Mucosa of descending colon (tissue), 3 donors: ENCODE data around the gene SERPING1. TPM values are rescaled to one million over a fixed set of nuclear protein-coding genes. Genes with fewer than 3 reads are reported as not detected.

Experiments
- ATAC-seq: fragments of 200-7000 bp; cut with Tn5 transposase; one replicate; pipeline ENCODE4 v1.9.1; 2020; ENCODE audit warnings: mild to moderate bottlenecking, moderate library complexity
- DNase-seq, 3 donors: peaks; one replicate each; pipeline ENCODE4 v3.0.0-alpha.2; 2020
- H3K36me3 ChIP-seq: fragments of 200-600 bp; one replicate; pipeline ENCODE4 v1.8.0; 2021; ENCODE audit warnings: low read depth, mild to moderate bottlenecking
- H3K4me1 ChIP-seq: fragments of 200-600 bp; one replicate; pipeline ENCODE4 v1.8.0; 2021; ENCODE audit warnings: low read depth, mild to moderate bottlenecking
- H3K4me3 ChIP-seq: fragments of 200-600 bp; one replicate; pipeline ENCODE4 v1.8.0; 2021; ENCODE audit warnings: mild to moderate bottlenecking
- H3K9me3 ChIP-seq: fragments of 200-600 bp; one replicate; pipeline ENCODE4 v1.8.0; 2021; ENCODE audit warnings: mild to moderate bottlenecking
- intact Hi-C, 2 donors: fragments of 100-400 bp; cut with DNase I in 1 of 2; cut with micrococcal nuclease in 1 of 2; formaldehyde crosslinking; loops; one replicate each; pipeline versions ENCODE4 v1.11.0 to v1.11.1; 2022; cut with DNase I, micrococcal nuclease
- total RNA-seq, 3 donors: library from RNA; stranded (reverse); fragmentation: NEBNext Ultra II Directional in 2 of 3; extraction: Animal tissue kit (Norgen Biotek cat#: 25700) in 2 of 3; gene quantifications; one replicate each; pipeline versions ENCODE4 v1.2.1 to v1.2.4, GENCODE V29; 2021 to 2023
- TF ChIP-seq, protein P1 (sequence below): fragments of 200-600 bp; IDR thresholded peaks from one replicate; pipeline ENCODE4 v1.8.0; 2022; ENCODE audit warnings: antibody characterized with exemption, mild to moderate bottlenecking
- donor health status: DM: no; HTN: no; CAD: no; lungs with moderate emphysema.
- donor health status: DM: no; HTN: no; CAD: no.
- donor health status: DM: no; HTN: yes; CAD: no.

The SERPING1 gene
- total RNA-seq, 3 donors from 2014 or later, result 31.0 to 224 (median 112) TPM

DNA sequence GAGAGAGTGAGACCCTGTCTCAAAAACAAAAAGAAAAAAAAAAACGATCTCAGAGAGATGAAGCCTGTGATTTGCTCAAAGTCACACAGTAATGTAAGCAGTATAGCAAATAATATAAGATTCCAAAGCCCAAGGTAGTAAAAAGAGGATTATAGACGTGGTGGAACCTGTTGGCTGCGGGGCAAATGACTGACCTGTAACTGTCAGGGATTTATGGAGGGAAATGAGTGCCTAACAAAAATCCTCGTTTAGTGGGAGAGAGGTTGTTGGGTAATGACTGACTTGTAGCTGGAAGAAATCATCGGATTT is 59.4 kb downstream of the SERPING1 start:
- TF ChIP-seq, protein P1, sequence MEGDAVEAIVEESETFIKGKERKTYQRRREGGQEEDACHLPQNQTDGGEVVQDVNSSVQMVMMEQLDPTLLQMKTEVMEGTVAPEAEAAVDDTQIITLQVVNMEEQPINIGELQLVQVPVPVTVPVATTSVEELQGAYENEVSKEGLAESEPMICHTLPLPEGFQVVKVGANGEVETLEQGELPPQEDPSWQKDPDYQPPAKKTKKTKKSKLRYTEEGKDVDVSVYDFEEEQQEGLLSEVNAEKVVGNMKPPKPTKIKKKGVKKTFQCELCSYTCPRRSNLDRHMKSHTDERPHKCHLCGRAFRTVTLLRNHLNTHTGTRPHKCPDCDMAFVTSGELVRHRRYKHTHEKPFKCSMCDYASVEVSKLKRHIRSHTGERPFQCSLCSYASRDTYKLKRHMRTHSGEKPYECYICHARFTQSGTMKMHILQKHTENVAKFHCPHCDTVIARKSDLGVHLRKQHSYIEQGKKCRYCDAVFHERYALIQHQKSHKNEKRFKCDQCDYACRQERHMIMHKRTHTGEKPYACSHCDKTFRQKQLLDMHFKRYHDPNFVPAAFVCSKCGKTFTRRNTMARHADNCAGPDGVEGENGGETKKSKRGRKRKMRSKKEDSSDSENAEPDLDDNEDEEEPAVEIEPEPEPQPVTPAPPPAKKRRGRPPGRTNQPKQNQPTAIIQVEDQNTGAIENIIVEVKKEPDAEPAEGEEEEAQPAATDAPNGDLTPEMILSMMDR, result no peak
- Histone ChIP-seq H3K9me3 (no peaks in the 10 kb centered on the region), H3K4me3 (peak overlapping the region; percentile 25), H3K4me1 (peaks cover 8% of the 10 kb centered on the region), H3K36me3 (peaks cover 4% of the 10 kb centered on the region)
- DNase-seq, result no peak
- ATAC-seq, result peak; percentile 4
- intact Hi-C loops, result no loop called here

DNA sequence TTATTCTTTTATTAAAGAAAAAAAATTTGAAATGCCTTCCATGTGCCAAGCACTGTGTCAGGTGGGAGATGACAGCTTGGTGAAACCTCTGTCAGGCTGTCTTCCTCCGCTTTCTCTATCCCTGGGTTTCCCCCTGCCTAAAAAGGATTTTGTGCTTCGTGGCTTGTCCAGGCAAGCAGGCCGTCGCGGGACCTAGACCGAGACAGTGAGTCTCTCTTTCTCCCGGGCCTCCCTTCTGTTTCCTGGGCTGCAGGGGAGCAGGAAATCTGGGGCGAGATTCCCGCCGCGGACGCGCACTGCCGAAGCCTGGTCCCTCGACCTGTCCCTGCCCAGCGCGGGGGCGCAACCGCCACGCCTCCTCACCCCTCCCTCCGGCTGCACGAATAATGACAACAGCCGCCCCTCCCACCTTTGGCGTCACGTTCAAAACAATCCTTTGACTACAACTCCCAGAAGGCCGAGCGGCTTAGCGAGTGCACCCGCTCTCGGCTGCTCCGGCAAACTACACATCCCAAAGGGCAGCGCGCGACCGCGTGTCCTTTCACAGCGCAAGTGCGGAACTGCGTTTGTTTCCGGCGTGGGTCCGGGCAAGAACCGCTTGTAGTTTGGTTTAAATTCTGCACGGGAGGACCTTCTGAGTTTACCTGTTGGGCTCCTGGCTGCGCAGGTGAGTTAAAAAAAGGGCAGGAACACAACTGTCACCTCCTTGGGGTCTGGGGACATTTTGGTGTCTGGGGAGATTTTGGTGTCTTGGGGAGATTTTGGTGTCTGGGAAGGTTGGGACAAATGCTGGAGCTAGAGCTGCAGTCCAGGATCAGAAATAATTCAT is 59.9 kb downstream of the SERPING1 start, which contains the start of gene CLP1:
TSS of gene CLP1 (plus strand) at position 569 of the 829 bp plus-strand sequence. CDS start 1,715 bp downstream, outside the sequence.
- DNase-seq (peak; percentile 99 to 100 (median 99)), ATAC-seq (peak; percentile 99)
- peak within 1 kb of the TSS; percentile 25 for H3K4me3 ChIP-seq
- H3K4me1 ChIP-seq, result peaks cover 8% of the 10 kb centered on the region
- TF ChIP-seq, protein P1, result no peak
- intact Hi-C loops, result no loop called here
- peaks cover 4% of the 10 kb centered on the region for H3K36me3 ChIP-seq
- H3K9me3 ChIP-seq, result no peaks in the 10 kb centered on the region

DNA sequence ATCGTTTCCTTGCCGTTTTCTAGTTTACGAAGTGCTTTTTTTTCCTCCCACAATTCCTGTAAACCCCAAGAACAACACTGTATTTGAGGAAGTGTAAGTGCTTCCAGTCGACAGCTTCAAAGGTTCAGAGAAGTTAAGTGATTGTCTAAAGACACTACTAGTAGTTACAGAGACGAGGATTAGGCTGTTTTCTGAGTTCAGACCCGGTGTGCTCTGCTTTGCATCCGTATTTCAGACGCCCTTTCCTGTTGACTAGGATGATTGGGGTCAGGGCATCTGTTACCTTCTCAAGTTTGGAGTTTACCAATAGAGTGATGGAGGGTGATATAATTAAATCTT is 60.5 kb downstream of the SERPING1 start:
- intact Hi-C loops, result no loop called here
- no peak for ATAC-seq
- TF ChIP-seq, protein P1, result no peak

DNA sequence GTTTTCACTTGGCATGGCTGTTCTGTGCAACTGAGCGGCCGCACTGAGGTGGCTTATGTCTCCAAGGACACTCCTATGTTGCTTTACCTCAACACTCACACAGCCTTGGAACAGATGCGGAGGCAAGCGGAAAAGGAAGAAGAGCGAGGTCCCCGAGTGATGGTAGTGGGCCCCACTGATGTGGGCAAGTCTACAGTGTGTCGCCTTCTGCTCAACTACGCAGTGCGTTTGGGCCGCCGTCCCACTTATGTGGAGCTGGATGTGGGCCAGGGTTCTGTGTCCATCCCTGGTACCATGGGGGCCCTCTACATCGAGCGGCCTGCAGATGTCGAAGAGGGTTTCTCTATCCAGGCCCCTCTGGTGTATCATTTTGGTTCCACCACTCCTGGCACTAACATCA is 62.2 kb downstream of the SERPING1 start:
- TF ChIP-seq, protein P1, result no peak
- H3K9me3 ChIP-seq, result no peaks in the 10 kb centered on the region
- intact Hi-C loops, result no loop called here
- H3K4me1 ChIP-seq, result peaks cover 8% of the 10 kb centered on the region
- H3K4me3 ChIP-seq, result no peak overlapping the region
- DNase-seq (peak in 1 of 3 donors; percentile 55), ATAC-seq (no peak)
- peaks cover 4% of the 10 kb centered on the region for H3K36me3 ChIP-seq

More for the DNA sequence above, 60.5 kb downstream of the SERPING1 start:
- peaks cover 4% of the 10 kb centered on the region for H3K36me3 ChIP-seq
- H3K4me3 ChIP-seq, result peak overlapping the region; percentile 25
- no peak for DNase-seq
- H3K4me1 ChIP-seq, result peaks cover 8% of the 10 kb centered on the region
- H3K9me3 ChIP-seq, result no peaks in the 10 kb centered on the region

DNA sequence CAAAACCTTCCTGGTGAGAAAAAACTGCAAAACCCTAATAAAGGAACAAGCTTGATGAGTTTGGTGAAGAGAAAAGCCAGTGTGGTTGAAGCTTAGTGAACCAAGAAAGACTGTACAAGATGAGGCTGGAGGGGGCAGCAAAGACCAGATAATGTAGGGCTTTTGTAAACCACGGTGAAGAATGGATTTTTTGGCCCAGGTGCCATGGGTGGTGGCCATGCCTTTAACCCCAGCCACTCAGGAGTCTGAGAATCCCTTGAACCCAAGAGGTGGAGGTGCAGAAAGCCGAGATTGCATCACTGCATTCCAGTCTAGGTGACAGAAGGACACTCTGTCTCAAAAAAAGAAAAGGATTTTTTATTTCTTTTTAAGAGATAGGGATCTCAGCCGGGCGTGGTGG is 65.4 kb downstream of the SERPING1 start:
- H3K36me3 ChIP-seq, result no peaks in the 10 kb centered on the region
- no peaks in the 10 kb centered on the region for H3K9me3 ChIP-seq
- TF ChIP-seq, protein P1, result no peak
- DNase-seq, result no peak
- intact Hi-C loops, result no loop called here
- ATAC-seq, result no peak
- no peak overlapping the region for H3K4me3 ChIP-seq
- peaks cover 5% of the 10 kb centered on the region for H3K4me1 ChIP-seq
